Cerebellar cortex (tissue), 1 donor: ENCODE data around the gene PLA2G2D.
"Not testable (repeated sequence)": the region's sequence is repeated elsewhere in the genome, so short reads cannot be mapped to it uniquely, and the experiment has no call there.

Experiments
- DNase-seq: peaks from one replicate; pipeline ENCODE4 v3.0.0-alpha.2; 2015; ENCODE audit warnings: low spot score

Gene PLA2G2D

DNA sequence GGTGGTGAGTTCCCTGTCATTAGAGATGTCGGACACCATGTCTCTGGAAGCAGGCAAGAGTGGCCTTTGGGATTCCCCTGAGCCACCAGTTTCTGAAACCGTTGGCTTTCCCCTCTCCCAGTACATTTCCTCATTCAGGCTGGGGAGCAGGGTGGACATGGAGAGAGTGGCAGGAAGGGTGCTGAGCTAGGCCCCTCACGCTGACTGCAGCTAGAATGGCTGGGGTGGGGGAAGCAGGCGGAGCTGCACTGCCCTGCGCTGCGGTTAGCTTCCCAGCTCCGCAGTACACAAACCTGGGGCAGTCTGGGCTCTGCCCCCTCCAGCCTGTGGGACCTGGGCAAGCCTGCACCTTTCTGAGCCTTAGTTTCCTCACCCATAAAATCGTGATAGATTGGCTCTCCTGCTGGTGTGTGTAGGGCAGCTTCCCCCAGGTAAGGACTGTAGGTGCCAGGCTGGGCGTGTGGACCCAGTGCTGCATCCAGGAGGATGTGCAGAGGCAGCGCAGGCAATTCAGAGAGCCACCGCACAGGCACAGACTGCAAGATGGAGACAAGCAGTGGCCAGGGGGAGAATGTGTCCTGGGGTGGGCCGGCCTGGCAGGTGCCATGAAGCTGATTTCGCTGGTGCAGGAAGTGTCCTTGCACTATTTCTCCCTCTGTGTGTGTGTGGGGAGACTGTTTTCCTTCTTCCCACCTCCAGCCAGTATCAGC, 22.8 kb upstream of the PLA2G2D start:
- DNase-seq, result no peak

DNA sequence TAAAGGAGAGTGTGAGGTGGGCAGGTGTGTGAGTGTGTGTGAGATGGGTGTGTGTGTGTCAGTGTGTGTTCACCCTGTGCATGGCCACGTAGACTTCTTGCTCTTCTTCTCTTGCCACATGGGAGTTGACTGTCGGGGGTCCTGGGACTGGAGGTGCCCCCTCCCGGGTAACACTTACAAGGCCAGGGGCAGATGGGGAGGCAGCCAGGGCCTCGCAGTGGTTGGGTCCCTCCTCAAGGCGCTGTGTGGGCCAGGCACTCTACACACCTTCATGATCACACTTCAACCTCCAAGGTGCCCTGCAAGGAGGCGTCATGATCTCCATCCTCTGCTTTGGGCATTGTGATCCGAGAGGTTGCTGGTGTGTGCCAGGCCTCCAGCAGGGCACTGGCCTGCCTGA, 22.1 kb upstream of the PLA2G2D start:
- no peak for DNase-seq

DNA sequence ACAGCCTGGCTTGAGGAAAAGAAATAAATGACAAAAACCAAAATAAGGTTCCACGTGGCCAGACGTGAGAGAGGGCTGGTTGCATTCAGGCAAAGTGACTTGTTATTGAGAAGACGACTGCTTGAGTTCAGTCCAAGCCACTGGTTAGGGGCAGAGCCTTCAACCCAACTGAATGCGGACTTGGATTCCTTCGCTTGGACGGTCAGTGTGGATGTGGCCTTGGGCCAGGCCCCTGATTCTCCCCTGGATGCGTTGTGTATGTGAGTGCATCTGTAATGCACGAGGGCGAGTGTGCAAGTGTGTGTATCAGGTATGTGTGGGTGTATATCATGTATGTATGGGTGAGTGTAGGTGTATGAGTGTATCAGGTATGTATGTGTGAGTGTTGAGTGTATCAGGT, 21.7 kb upstream of the PLA2G2D start:
- DNase-seq, result no peak

DNA sequence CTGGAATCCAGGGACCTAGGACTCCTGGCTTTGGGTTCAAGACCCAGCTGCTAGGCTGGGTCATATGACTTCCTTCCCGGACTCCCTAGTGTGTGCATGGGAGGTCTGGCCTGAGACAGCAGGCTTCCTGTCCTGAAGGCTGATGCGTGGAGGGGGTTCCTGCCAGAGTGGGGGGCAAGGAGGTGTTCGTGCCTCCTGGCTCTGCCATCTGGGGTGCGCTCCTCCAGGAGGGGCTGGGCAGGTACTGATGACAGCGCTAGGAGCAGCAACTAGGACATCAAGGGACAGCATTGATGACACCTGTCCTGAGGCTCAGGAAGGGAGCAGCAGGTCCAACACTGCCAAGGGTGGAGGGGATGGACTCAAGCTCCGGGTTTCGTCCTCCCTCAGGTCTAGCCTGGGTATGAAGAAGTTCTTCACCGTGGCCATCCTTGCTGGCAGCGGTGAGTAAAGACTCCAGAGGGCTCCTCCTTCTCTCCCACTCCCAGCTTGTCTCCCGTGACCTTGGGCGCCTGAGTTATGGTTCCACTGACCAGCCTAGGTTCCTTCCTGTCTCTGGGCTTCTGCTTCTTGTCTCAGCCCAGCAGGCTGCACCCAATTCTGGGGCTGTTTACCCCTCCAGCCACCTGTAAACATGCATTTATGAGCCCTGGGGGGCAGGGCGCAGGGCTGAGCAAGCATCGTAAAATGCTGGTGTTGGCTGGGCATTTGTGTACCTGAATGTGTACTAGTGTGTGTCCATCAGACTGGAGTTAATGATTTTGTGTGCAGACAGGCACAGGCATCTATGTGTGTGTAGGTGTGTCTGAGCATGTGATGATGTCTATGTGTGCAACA, 20.7 kb upstream of the PLA2G2D start:
- no peak for DNase-seq

DNA sequence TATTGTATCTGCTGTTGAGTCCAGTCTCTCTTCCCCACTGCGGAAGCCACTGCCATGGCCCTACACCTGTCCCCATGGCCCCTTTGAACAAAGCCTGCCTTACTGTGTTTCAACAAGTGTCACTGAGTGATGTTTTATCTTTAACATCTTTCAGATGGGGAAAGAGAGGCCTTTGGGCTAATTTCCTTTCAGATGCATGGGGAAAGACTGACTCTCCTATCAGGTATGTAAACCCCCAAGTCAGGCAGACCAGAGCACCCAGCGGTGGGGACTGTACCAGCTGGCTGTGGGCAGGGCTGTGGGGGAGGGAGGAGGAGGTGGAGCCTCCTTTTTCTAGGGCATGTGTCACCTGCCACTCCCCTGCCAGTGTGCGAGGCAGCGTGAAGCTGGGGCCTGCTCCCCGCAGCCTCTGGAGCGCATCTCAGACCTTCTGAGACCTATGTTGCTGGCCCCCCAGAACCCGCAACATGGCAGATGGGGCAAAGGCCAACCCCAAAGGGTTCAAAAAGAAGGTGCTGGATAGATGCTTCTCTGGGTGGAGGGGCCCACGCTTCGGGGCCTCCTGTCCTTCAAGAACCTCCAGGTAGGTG, 19.7 kb upstream of the PLA2G2D start, which contains the start of gene PLA2G2F:
TSS of gene PLA2G2F (plus strand) at position 363 of the 590 bp plus-strand sequence. CDS start at position 468, 105 bp downstream.
- DNase-seq, result no peak

DNA sequence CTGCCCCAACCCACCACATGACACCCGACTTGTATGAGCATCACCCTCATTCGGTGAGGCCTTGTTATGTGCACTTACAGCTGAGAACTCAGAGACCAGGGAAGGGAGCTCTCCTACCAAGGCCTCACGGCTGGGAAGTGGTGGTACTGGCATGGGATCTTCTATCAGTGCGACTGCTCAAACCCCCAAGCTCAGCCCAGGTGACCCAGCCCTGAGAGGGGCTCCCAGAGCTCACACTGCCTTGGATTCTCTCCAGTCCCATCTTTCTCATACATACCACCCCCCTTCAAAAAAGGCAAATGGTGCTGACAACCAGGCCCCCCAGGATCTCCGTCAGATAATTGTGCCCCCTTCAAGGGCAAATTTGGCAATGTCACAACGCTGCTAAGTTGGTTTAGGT, 19.0 kb upstream of the PLA2G2D start:
- DNase-seq, result no peak

DNA sequence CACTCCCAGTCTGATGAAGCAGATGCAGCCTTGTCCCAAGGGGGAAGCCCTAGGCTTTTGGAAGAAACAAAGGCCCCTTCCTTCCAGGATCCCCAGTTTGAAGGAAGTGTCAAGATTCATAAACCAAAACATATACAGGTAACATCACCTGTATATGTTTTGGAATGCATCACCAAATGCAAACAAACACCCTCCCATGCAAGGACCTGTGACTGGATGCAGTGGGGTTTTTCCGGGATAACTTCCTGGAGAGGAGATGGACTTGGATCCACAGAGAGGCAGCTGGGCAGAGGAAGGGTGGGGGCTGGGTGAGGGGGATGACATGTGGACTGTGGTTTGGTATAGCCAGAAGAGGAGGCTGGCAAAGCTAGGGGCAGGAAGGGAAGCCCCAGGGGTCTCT, 18.3 kb upstream of the PLA2G2D start:
- DNase-seq, result no peak

DNA sequence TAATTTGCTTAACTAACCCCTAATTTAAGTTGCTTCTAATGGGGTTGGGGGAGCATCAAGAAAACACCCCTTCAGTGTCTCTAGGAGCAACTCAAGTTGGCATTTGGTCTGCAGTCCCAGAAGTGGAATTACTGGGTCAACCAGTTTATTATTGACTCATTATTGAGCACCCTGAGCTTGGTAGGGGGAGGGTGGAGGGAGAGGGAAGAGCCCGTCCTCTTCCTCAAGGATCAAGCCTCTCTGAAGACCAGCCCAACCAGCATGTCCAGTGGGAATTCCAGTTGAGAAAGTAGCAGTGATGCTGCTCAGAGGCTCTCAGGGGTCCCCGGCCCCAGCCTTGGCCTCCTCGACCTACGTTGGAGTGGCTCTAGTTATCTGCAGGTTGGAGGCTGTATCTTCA, 17.7 kb upstream of the PLA2G2D start:
- no peak for DNase-seq

DNA sequence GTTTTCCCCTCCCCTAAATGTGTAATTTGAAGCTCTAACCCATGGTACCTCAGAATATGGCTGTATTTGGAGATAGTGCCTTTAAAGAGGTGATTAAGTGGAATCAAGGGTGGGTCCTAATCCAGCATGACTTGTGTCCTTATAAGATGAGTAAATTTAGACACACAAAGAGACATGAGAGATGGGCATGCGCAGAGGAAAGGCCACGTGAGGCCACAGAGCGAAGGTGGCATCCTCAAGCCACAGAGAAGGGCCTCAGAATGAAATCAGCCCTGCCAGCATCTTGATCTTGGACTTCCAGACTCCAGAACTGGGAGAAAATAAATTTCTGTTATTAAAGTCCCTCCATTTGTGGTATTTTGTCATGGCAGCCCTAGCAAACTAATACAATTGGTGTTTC, 16.9 kb upstream of the PLA2G2D start:
- no peak for DNase-seq

DNA sequence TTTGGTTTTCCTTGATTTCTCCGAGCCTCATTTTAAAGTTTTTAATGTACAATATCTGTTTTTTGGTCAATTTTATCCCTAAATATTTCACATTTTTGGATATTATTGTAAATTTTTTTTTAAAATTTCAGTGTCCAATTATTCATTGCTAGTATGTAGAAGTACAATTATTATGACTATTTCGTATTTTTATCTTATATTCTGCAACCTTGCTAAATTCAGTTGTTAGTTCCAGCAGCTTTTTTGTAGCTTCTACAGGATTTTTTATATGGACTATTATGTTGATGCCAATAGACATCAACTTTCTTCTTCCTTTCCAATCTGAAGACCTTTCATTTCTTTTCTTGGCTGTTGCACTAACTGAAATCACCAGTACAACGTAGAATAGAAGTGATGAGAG, 15.7 kb upstream of the PLA2G2D start:
- no peak for DNase-seq

DNA sequence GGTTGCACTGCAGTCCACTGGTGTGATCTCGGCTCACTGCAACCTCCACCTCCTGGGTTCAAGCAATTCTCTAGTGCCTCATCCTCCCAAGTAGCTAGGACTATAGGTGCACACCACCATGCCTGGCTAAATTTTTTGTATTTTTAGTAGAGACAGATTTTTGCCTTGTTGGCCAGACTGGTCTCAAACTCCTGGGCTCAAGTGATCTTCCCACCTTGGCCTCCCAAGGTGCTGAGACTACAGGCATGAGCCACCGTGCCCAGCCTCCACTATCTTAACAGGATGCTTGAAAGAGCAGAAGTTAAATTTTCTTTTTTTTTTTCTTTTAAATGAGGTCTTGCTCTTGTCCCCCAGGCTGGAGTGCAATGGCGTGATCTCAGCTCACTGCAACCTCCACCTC, 11.2 kb upstream of the PLA2G2D start:
- not testable (repeated sequence) for DNase-seq

DNA sequence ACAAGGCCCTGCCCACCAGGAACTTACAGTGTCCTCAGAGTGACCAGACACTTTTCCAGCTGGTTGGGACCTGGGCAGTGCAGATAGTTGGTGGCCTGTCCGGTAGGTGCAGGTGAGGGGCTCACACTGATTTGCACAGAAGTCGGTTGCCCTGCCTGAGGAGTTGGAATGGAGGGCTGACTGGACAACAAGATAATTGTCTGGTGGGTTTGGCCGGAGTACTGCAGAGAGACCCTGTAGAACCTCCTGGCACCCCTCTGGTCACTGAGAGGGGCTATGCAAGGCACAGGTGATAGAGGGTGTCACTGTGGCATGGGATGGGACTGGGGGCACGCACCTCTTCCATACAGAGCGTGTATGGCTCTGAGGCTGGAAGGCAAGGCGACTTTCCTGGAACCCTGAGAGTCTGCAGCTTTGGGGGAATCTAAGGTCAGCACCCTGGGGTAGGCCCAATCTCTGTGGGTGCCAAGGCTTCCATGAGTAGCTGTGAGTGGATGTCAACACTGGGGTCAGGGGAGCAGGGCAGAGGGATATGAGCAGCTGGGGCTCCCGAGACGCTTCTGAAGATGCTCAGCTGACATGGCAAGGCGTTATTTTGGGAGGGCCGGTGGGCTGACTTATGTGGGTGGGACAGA, 7.6 kb upstream of the PLA2G2D start:
- no peak for DNase-seq

DNA sequence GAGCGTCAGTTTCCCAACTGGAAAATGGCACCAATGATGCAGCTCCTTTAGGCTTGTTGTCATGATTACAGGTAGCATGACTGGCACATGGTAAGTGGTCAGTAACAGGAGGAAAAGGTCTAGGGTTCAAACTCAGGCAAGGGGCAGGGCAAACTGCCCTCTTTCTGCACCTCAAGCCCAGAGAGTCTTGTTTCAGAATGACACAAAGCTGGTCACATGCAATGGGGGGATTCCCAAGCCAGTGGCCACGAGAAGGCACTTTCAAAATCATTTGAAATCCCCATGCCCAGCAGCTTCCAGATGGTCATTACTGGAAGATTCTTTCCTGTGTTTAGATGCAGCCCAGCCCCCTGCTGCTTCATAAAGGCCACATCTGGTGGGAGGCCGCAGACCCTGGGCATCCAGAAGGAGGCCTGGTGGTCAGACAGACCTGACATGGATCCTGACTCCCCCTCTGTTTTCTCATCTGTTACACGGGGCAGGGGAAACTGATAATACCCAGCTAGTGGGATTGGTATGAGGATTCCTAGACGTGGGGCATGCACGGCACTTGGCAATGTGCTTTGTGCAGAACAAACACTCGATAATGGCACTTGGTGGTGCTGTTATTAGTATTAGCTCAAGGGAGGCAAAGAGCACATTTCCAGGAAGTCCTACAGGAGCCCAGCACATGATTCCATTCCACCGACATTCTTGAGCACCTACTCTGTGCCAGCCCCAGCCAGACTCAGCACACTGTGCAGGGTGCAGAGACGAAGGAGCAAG, 6.9 kb upstream of the PLA2G2D start:
- DNase-seq, result no peak

DNA sequence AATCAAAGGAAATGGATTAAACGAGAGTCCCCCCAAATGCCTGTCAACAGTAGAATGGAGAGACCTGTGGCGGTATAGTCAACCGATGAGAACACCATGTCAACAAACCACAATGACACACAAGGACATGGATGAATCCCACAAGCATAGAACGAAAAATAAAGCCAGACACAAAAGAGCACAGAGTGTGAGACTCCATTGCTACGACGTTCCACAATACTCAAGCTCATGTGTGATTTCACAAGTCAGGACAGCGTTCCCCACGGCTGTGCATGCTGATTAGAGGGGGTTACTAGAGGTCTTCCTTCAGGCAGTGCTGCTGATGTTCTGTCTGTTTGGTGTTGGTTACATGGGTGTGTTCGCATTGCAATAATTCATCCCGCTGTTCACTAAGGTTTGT, 5.8 kb upstream of the PLA2G2D start:
- DNase-seq, result no peak

DNA sequence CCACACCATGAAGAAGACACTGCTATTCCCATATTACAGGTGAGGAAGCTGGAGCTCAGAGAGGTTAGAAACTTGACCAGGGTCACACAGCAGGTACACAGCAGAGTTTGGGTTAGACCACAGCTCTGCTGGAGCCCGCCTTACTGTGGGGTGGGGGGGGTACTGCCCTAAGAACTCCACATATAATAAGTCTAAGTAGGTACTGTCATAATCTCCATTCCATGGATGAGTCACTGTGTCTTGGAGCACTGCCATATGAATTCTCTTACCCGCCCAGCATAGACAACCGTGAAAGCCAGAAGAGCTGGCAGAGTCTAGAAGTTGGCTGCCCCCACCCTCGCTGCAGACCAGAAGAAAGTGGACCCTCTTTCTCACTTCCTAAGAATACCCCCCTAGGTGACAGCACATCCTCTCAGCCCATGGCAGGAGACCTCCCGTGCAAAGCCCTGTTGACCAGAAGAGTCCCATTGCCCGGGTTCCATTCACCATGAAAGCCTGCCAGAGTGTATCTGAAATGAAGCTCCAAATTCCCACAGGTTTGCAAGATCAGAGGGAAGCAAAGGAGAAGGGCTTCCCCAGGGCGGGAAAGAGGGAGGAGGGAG, 5.2 kb upstream of the PLA2G2D start:
- DNase-seq, result no peak

DNA sequence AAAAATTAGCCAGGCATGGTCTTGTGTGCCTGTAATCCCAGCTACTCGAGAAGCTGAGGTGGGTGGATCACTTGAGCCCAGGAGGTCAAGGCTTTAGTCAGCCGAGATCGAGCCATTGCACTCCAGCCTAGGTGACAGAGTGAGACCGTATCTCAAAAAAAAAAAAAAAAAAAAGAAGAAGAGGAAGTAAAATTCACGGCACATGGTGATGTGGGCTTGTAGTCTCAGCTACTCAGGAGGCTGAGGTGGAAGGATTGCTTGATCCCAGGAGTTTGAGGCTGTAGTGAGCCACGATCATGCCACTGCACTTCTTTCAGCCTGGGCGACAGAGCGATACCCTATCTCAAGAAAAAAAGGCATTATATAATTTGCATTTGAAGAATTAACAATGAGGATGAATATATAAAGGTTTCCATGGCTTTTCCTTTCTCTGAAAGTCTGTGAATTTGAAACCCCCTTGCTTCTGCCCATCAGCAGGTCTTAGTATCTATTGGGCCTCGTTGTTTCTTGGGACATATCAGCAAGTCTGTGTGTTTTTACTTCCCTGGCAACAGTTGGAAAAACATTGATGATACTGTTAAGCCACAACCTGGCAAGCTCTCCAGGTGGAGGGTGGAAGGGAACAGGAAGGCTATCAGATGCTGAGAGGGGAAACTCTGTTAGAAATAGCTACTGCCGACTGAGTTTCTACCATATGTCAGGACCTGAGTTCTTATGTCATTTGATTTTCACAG, 4.6 kb upstream of the PLA2G2D start:
- no peak for DNase-seq

DNA sequence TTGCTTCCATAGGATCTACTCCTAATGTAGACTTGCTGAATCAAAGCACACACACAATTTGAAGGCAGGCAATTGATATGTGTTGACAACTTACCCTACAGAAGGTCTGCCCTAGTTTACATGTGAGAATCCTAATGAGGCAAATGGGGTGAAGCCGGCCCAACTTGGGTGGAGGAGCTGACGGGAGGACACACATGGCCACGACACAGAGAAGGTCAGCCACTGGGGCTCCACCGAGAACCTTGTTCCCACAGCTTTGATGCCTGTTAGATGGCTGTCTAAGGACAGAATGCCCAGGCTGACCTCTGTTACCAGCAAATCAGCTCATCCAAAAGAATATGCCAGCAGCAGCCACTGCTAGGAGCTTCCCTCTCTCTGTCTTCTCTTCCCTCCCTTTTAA, 1.5 kb upstream of the PLA2G2D start:
- no peak for DNase-seq

DNA sequence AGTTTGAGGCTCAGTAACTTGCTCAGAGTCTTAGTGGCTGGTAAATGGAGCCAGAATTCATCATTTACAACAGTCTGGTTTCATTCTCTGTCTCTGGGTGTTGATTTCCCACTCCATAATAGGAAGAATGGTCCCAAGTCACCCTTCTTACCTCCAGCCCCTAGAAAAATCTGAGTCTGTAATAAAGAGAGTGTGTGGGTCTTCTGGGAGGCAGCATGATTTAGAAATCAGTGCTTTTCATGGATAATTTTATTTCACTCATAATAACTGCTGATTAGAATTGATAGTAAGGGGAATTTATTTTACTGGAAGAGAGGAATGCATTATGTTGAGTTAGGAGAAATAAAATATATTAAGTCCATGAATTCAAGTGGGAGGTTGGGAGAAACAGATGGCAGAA, 2.1 kb downstream of the PLA2G2D start:
- no peak for DNase-seq

DNA sequence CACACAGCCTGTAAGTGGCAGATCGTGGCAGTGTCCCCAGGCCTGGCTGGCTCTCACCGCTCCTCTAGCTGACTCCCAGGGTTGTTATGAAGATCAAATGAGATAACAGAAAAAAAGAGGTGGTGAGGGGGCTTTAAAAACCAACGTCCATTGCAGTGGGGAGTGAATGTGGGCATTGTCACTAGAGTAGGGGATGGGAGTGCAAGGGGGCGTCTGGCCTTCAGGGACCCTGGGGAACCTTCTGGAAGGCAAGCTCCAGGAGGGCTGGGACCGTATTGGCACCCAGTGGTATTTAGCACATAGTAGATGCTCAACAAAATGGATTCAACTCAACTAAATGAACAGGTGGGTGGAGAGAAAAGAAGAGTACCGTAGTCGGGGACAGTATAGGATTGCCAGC, 3.4 kb downstream of the PLA2G2D start:
- no peak for DNase-seq

DNA sequence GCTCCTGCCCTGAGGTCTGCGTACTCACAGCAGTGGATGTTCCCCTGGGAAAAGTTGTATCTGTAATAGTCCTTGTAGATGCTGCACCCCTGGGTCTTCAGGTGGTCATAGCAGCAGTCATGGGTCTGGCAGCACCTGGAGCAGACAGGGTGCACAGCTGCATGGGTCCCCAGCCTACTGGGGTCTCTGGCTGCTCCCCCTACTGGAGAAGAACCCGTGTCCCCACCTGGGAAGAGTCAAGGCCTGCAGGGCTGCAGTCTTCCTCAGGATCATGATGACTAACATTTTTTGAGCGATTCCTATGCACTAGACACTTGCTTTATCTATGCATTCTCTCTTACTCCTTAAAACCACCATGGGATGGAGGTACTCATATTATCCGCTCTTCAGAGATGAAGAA, 3.9 kb downstream of the PLA2G2D start:
- no peak for DNase-seq
